CD4-positive, alpha-beta T cell treated with Interleukin-1 beta for 1 hour (primary cell): ENCODE results near the gene MYO18B.
A peak's percentile ranks its signal among the peaks of the same experiment; 100 is the strongest.
"Not testable (repeated sequence)": the region's sequence is repeated elsewhere in the genome, so short reads cannot be mapped to it uniquely, and the experiment has no call there.

Source experiments
- DNase-seq, 2 donors: peaks; one replicate each; pipeline ENCODE4 v3.0.0-alpha.2; 2020 to 2022

The MYO18B gene

DNA sequence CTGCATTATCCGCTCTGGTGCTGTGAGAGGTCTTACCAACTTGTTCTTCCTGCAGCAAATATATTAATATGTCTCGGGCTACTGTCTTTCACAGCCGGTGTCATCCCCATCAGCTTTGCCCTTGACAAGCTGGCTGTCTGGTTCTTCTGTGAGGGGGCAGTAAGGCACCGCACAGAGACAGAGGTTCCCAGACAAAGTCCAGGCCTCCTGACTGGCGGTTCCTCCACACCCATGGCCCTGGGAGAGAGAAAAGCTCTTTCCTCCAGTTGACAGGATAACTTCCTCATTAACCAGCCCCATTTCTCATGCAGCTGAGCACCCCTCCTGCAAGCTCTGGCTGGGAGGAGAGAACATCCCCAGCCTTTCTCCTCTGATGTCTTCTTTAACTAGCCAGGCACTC, 214.8 kb downstream of the MYO18B start:
- DNase-seq = no peak

DNA sequence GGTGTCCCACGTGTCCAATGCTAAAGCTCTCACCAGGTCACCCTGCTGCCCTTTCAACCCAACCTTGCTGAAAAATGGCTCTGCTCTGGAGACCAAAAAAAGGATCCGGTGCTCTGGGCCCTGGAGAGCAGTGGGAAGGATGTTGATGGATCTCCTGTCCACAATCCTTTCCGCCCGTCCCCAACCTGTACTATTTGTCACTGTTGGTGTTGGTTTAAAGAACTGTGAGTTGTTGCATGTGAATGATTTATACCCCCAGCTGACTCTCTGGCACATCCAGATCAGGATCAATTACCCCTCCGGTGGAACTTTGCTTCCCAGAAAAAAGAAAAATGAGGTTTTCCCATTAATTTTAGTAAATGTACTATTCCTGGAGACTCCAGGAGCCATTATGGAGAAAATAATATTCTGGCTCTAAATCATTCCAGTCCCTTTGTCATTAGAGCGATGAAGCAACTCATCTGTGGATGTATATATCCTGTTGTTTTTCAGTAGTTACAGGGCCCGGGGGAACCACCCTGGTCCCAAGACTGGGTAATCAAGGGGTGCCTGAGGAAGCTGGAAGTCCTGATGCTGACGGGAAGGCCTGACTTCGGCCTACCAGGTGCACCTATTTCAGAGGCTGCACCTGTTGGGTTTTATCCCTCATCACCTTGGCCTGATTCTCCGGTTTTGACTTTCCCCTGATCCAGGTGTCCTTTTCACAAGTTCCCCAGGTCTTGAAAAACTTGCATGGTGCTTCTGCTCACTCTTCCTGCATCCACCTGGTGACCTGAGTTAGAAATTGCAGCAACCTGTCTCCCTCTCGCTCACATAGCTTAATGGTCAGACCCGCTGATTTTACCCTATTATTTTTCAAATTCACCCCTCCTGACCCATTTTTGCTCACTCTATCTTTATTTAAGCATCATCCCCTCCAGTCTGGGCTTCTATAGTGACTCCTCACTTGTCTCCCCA, 218.1 kb downstream of the MYO18B start:
- no peak for DNase-seq

DNA sequence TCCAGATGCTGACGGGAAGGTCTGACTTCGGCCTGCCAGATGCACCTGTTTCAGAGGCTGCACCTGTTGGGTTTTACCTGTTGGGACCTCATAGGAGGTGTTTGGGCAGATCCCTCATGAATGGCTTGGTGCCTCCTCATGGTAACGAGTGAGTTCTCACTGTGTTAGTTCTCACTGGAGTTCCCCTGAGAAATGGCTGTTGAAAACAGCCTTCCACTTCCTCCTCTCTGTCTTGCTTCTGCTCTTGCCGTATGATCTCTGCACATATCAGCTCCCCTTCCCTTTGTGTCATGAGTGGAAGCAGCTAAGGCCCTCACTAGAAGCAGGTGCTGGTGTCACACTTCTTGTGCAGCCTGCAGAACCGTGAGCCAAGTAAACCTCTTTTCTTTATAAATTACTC, 219.7 kb downstream of the MYO18B start:
- DNase-seq = no peak

GRCh38 chr22:25962711-25963110, 220.7 kb downstream of the MYO18B start:
- no peak for DNase-seq

DNA sequence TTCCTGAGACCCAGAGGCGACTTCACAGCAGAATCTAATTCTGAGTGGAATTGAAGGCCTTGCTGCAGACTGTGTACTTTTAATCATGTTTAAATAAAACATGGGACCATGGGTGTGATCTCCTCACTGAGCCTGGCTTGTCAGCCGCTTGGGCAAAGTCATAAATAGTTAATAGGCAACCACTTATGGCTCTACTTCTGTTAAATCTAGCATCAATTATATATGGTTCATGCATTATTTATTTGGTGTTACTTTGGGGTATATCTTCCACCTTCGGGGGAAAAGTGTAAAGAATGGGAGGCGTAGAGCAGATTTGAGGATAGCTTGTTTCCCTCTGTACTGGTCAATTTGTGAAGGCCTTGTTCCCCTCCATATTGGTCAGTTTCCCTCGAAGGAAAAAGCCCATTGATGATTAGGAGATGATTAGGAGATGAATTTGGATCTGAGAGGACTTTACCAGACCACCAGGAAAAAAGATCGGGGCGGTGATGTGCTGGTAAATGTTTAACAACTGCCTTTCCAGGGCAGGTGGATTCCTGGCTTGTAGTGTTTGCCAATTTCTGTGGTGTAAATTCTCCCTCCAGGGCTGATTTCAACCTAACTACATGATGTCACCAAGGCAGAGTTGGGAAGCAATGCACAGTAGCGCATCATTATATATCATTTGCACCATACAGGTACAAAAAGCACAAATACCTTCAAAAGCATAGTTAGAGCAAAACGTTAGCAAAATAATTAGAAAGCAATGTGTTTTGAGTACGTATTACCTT, 223.2 kb downstream of the MYO18B start:
- no peak for DNase-seq

- DNase-seq = no peak
Observed at GRCh38 chr22:25966448-25966913, 224.5 kb downstream of the MYO18B start.

- no peak for DNase-seq
Observed at GRCh38 chr22:25969286-25969685, 227.3 kb downstream of the MYO18B start.

GRCh38 chr22:25969901-25970300, 227.9 kb downstream of the MYO18B start:
- DNase-seq = no peak

GRCh38 chr22:25970374-25970911, 228.5 kb downstream of the MYO18B start:
- no peak for DNase-seq

- DNase-seq = no peak
Observed at GRCh38 chr22:25970999-25971811, 229.2 kb downstream of the MYO18B start.

DNA sequence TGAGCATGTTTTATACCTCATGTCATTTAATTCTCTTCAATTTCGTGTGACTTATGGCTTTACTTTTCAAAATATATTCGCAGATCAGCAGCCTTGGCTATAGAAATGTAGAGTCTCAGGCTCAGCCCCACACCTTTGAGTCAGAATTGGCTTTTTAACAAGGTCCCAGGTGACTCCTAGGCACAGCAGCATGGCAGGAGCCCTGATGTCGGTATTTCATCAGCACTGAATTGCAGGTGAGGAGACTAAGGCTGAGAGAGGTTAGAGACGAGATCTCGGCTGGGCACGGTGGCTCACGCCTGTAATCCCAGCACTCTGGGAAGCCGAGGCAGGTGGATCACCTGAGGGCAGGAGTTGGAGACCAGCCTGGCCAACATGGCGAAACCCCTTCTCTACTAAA, 230.4 kb downstream of the MYO18B start:
- DNase-seq = no peak

DNA sequence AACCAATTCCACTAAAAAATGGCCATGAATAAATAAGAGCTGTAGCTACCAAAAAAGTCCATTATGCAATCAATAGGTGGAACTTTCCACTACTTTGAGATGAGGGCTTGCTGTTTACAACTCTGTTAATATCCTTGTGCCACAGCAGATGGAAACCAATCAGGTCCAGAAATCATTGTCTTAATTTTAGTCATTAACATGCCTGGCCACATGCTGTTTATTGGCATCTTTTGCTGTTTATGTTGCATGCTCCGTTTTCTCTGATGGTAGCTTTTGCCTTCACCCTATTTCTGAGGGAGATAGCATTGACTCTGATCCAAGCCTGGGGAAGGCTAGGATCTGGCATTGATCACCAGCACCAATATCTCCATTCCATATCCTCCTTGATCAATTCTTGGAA, 234.4 kb downstream of the MYO18B start:
- no peak for DNase-seq

GRCh38 chr22:25979968-25980367, 238.0 kb downstream of the MYO18B start:
- DNase-seq = no peak

DNA sequence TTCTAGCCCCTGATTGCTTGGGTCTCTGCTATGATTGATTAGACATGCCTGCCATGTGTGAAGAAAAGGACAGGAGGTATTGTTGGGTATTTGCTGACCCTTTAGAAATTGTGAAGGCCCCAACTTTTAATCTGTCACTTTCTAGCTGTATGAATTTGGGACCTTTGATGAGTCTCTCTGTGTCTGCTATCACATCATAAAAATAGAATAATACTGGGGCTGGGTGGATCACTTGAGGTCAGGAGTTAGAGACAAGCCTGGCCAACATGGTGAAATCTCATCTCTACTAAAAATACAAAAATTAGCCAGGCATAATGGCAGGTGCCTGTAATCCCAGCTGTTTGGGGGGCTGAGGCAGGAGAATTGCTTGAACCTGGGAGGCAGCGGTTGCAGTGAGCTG, 242.9 kb downstream of the MYO18B start:
- not testable (repeated sequence) for DNase-seq

GRCh38 chr22:25987948-25988347, 246.0 kb downstream of the MYO18B start:
- DNase-seq = peak in 1 of 2 donors; percentile 7

DNA sequence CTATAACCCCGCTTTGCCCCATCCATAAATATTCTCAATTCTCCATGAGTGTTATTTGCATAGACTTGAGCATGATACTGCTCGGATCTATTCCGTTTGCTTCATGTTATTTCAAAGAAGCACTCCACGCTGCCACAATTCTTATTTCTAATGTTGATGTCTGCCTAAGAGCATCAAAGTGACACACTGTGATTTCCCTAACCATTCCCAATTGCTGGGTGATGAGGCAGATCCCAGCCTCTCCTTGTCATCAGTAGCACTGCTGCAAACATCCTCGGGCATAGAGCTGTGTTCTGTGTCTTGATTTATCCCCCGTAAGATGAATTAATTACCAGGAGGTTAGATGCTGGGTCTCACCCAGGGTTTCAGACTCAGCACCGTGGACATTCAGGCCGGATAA, 249.0 kb downstream of the MYO18B start:
- no peak for DNase-seq

DNA sequence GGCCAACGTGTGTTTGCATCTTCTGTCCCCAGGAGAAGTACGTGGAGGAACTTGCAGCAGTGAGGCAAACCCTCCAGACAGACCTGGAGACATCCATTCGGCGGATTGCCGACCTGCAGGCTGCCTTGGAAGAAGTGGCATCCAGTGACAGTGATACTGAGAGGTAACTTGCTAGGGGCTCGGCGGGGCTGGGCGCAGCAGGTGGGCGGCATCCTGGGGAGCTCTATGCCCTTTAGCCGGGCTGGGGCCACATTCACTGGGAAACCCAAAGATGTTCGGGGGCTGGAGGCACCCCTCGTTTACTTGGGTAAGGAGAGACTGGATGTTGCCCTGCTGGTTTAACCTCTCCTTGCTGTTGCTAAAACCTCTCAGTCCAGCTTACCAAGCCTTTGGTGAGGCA, 250.3 kb downstream of the MYO18B start:
- DNase-seq = no peak

GRCh38 chr22:25996669-25997068, 254.7 kb downstream of the MYO18B start:
- DNase-seq = no peak

DNA sequence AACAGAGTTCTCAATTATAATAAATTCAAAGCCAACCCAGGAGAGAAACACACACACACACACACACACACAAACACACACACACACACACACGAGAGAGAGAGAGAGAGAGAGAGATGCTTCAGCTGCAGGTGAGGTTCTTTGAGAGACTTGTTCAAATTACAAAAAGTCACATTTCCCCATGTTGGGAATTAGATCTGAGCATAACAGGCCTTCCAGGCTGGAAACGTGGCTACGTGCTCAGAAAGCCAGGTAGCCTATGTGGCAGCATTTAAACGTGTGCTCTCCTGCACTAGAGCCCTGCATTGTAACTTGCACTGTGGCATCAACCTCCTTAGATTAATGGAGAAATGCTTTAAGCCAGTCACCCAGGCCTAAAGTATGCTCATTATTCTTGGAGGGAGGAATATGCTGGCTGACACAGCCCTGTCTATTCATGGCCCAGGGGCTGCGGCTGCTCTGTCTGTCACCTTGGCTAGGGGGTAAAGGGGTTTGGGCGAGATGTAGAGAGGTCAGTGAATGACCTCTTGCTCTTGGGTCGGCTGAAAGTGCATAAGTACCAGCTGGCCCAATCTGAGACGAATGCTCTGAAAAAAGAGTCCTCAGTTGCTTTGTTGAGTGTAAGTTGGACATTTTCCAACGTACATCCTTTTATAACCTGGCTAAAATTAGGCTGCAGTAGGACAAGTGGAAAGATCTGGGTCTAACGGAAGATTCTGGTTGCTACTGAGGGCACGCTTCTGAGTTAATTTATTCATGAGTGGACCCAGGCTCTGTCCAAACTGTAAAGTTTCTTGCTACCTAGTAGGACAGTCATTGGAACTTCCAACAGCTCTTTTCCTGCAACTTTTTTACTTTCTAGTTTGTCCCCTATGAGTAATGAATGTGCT, 256.1 kb downstream of the MYO18B start:
- no peak for DNase-seq

- DNase-seq = no peak
Observed at GRCh38 chr22:26002456-26002855, 260.5 kb downstream of the MYO18B start.

GRCh38 chr22:26004477-26004876, 262.5 kb downstream of the MYO18B start:
- no peak for DNase-seq

DNA sequence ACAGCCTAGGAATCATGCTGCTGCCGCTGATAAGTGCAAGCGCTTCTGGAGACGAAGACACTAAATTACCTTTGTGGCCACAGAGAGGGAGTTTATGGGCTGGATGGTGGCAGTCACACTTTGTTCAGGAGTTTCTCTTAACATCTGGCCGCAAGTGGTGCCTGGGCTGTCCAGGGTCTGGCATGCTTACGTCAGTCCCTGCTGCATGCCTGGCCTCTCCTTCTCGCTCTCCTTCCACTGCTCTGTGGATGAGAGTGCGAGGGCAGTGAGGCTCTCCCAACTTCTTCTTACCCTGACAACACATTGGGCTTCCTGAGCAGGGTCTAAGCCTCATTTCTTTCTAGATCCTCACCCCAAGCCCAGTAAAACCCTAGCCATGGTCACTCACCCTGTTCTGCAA, 266.6 kb downstream of the MYO18B start:
- DNase-seq = no peak
